ENCODE data around the gene XPA. TPM values are rescaled to one million over a fixed set of nuclear protein-coding genes. Genes with fewer than 3 reads are reported as not detected.
"Not testable (repeated sequence)": the region's sequence is repeated elsewhere in the genome, so short reads cannot be mapped to it uniquely, and the experiment has no call there.

The XPA gene
- total RNA-seq, result 10 to 100 TPM in 3 of 4 donors, 1 to 10 TPM in 1; 8.2 to 21.1 (median 15.0) TPM

DNA sequence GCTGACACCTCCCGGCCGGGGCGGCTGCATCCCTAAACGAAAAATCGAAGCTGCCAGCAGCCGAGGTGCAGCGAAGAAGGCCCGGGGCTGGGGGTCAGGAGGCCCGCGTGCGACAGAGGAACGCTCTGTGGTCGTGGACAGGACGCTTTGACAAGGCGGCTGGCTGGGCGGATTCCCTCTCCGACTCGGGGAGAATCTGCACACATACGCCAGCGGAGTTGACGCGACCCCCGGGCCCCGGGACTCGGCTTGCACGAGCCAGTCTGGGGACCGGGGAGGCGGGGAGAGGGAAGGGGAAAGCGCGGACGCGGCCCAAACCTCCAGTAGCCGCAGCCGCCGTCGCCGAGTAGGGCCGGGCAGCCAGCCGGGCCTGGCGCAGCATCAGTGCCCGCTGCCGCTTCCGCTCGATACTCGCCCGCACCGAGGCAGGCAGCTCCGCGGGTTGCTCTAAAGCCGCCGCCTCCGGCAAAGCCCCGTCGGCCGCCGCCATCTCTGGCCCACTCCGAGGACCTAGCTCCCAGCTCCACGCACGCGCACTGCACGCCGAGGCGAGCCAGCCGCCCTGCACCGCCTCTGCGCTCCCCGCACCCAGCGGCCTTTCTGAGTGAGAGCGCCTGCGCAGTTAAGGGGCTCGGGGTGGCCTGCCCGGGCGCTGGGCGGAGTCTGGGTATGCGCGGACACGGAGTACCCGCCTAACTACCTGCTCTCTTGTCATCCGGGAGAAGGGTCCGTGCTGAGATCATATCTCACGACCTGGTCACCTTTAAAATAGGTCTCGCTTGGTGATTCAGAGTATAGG, at the start of gene XPA:
XPA (minus strand) TSS at position 538 of the 799 bp plus-strand sequence; CDS start at position 490, 48 bp downstream.
- under 1% methylated on average over 59 of the region's 82 CpGs for WGBS

DNA sequence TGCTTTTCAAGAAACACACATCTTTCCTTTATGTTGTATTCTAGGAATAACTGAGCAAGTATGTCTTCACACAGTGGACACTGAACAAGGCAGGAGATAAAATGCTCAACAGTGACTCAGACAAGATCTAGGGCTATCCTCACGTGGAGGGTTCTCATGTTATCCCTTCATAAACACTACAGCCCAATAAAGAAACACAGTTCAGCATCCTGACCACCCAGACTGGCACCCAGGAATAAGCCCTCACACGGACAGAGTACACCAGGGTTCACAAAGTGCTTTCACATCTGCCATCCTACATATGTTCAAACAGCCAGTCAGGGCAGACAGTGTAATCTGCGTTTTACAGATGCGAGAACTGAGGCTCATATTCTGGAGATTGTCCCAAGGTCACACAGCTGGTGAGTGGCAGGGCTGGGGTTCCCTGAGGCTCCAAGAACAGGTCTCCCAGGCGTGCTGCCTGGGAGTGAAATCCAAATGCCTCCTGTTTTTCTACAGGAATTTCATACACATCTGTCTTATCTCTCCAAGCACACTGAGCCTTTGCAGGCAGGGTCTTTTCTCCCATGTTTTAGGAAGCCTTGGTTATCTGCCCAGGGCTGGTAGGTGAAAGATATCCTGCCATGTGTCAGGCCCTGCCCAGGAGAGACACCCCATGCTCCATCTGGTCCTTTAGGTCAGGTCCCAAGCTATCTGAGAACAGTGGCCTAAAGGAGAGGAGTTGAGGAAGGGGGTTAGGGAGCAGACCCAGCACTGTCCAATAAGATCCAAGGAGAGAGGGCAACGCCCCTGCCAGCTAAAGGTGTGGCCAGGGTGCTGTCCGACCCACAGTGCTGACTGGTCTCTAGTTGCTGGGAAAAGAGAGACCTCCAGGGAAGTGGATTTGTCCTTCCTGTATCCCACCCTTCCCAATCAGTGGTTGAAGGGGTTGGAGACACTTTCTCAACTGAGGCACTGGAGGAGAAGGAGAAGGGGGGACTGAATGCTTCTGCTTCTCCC, 47.9 kb upstream of the XPA start:
- H3K4me3 ChIP-seq, result no peak overlapping the region
- TF ChIP-seq POLR2AphosphoS5 (IDR thresholded peaks at IDR 0.05) (no peak), POLR2A (IDR thresholded peaks at IDR 0.05) (no peak)
- H3K36me3 ChIP-seq, result no peaks in the 10 kb centered on the region
- peaks cover 17% of the 10 kb centered on the region for H3K4me1 ChIP-seq
- no peak for DNase-seq (ENCODE audit: low spot score in 2 of 2)
- H3K27me3 ChIP-seq, result peaks cover 6% of the 10 kb centered on the region
- no peak overlapping the region for H3K27ac ChIP-seq
- 22% methylated on average over 7 of the region's 7 CpGs for WGBS
- H3K9me3 ChIP-seq, result no peaks in the 10 kb centered on the region

More for the DNA sequence above, at the start of gene XPA:
- no peaks in the 10 kb centered on the region for H3K9me3 ChIP-seq
- peaks cover 2% of the 10 kb centered on the region for H3K36me3 ChIP-seq
- no peaks in the 10 kb centered on the region for H3K27me3 ChIP-seq
- peak; percentile 97 to 98 for DNase-seq (ENCODE audit: low spot score in 2 of 2)
- H3K4me3 ChIP-seq, result peak within 1 kb of the TSS; percentile 97
- TF ChIP-seq POLR2A (IDR thresholded peaks at IDR 0.05) (peak in 1 of 2 donors; percentile 80), POLR2AphosphoS5 (IDR thresholded peaks at IDR 0.05) (peak; percentile 12 to 79 (median 60))
- TF ChIP-seq, protein P1, sequence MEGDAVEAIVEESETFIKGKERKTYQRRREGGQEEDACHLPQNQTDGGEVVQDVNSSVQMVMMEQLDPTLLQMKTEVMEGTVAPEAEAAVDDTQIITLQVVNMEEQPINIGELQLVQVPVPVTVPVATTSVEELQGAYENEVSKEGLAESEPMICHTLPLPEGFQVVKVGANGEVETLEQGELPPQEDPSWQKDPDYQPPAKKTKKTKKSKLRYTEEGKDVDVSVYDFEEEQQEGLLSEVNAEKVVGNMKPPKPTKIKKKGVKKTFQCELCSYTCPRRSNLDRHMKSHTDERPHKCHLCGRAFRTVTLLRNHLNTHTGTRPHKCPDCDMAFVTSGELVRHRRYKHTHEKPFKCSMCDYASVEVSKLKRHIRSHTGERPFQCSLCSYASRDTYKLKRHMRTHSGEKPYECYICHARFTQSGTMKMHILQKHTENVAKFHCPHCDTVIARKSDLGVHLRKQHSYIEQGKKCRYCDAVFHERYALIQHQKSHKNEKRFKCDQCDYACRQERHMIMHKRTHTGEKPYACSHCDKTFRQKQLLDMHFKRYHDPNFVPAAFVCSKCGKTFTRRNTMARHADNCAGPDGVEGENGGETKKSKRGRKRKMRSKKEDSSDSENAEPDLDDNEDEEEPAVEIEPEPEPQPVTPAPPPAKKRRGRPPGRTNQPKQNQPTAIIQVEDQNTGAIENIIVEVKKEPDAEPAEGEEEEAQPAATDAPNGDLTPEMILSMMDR (IDR thresholded peaks at IDR 0.05), result no peak
- H3K4me1 ChIP-seq, result peaks cover 36% of the 10 kb centered on the region
- peak within 1 kb of the TSS; percentile 94 for H3K27ac ChIP-seq

DNA sequence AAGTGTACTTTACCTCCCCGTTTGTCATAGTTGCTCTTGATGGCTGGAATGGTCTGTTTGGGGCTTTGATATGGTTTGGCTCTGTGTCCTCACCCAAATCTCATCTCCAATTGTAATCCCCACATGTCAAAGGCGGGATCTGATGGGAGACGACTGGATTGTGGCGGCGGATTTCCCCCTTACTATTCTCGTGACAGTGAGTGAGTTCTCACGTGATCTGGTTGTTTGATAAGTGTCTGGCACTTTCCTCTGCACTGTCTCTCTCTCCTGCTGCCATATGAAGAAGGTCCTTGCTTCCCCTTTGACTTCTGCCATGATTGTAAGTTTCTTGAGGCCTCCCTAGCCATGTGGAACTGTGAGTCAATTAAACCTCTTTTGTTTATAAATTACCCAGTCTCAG, 46.9 kb upstream of the XPA start:
- H3K36me3 ChIP-seq; H3K4me3 ChIP-seq; DNase-seq (ENCODE audit: low spot score in 2 of 2); H3K9me3 ChIP-seq; H3K27ac ChIP-seq; H3K27me3 ChIP-seq: not testable (repeated sequence)
- WGBS, result 57% methylated on average over 7 of the region's 7 CpGs
- H3K4me1 ChIP-seq, result peaks cover 17% of the 10 kb centered on the region

DNA sequence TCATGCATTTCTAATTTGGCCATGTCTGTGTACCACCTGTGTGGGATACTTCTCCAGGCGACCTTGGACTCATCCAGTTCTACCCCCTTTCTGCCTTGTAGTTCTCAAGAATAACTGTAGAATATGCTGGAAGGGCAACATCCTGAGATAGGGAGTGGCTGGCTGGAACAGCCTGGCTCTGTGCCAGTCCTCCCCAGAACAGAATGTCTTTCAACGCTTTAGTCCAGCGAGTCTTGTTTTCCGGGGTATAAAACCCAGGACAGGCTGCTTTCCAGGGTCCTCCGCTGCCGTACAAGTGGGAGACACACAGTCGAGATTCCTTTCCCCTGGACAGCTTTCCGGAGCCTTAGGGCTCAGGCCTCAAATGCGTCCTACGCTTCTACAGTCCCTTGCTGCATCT, 45.4 kb upstream of the XPA start:
- no peaks in the 10 kb centered on the region for H3K9me3 ChIP-seq
- H3K4me3 ChIP-seq, result no peak overlapping the region
- peaks cover 17% of the 10 kb centered on the region for H3K4me1 ChIP-seq
- no peak for DNase-seq (ENCODE audit: low spot score in 2 of 2)
- TF ChIP-seq, protein P1 (IDR thresholded peaks at IDR 0.05), result no peak
- TF ChIP-seq POLR2AphosphoS5 (IDR thresholded peaks at IDR 0.05) (no peak), POLR2A (IDR thresholded peaks at IDR 0.05) (no peak), EP300 (IDR thresholded peaks at IDR 0.05) (no peak)
- no peak overlapping the region for H3K27ac ChIP-seq
- H3K27me3 ChIP-seq, result peaks cover 15% of the 10 kb centered on the region
- WGBS, result 74% methylated on average over 8 of the region's 10 CpGs
- H3K36me3 ChIP-seq, result no peaks in the 10 kb centered on the region

DNA sequence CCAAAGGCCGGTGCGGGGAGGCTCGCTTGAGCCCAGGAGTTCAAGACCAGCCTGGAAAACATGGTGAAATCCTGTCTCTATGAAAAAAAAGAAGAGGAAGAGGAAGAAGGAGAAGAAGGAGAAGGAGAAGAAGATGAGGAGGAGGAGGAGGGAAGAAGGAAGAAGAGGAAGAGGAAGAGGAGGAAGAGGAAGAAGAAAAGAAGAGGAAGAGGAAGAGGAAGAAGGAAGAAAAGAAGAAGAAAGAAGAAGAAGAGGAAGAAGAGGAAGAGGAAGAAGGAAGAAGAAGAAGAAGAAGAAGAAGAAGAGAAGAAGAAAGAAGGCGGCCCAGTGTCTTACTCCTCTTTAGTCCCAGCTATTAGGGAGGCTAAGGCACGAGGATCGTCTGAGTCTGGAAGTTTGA, 44.8 kb upstream of the XPA start:
- Histone ChIP-seq H3K36me3 (no peaks in the 10 kb centered on the region), H3K27me3 (peaks cover 19% of the 10 kb centered on the region), H3K27ac (no peak overlapping the region), H3K4me1 (peaks cover 17% of the 10 kb centered on the region), H3K4me3 (no peak overlapping the region), H3K9me3 (no peaks in the 10 kb centered on the region)
- TF ChIP-seq POLR2AphosphoS5 (IDR thresholded peaks at IDR 0.05) (no peak), POLR2A (IDR thresholded peaks at IDR 0.05) (no peak), EP300 (IDR thresholded peaks at IDR 0.05) (no peak)
- TF ChIP-seq, protein P1 (IDR thresholded peaks at IDR 0.05), result no peak
- DNase-seq (ENCODE audit: low spot score in 2 of 2), result no peak
- WGBS, result 94% methylated on average over 6 of the region's 6 CpGs
